COR-L47 (cell line): ENCODE measurements around the gene HS6ST2.
"Not testable (repeated sequence)": the region's sequence is repeated elsewhere in the genome, so short reads cannot be mapped to it uniquely, and the experiment has no call there.

ENCODE experiments used
- DNase-seq: peaks from one replicate; lab custom pipeline; 2025; lab: John Stamatoyannopoulos, UW

HS6ST2 gene

DNA sequence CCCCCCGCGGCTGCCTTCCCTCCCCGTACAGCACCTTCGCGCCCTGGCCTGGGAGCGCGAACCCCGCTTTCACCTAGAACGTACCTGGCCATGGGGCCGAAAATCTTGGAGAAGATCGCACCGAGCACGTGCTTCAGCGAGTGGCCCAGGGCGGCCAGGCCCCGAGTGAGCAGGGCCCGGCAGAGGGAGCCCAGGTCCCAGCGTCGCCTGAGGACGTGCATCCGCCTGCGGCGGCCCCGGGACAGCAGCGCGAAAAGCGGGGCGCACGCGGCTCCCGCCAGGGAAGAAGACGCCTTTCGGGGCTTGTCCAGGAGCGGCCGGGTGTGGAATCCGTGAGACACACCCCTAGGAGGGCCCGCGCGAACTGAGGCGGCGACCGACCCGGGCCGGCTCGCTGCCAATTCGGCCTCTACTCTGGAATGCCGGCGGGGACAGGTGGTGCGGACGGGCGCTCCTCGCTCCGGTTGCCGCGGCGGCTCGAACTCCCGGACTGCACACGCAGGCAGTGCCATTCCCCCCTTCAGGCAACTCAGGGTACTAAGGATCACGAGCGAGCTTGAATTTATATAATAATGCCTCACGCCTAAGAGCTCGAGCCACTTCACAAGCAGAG is at the start of gene HS6ST2:
HS6ST2 (minus strand) TSS at position 539 of the 613 bp plus-strand sequence.
- DNase-seq = no peak

DNA sequence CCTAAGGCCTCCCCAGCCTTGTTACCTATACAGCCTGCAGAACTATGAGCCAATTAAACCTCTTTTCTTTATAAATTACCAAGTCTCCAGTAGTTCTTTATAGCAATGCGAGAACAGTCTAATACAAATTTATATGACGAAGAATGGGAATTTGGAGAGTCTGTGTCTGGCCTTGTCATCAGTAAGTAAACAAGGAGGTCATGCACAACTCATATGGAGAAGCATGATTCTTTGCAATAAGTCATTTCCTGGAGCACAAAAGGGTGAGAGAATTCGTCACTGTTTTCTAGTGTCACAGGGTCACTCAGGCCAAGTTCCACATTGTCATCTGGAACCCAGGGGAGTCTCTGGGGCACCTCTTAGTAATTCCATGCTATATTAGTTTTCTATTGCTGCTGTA is 49.0 kb upstream of the HS6ST2 start:
- DNase-seq = no peak

GRCh38 chrX:133005616-133006015 is 47.2 kb upstream of the HS6ST2 start:
- no peak for DNase-seq

GRCh38 chrX:133005042-133005441 is 46.6 kb upstream of the HS6ST2 start:
- DNase-seq = no peak

GRCh38 chrX:132999209-132999608 is 40.8 kb upstream of the HS6ST2 start:
- no peak for DNase-seq

DNA sequence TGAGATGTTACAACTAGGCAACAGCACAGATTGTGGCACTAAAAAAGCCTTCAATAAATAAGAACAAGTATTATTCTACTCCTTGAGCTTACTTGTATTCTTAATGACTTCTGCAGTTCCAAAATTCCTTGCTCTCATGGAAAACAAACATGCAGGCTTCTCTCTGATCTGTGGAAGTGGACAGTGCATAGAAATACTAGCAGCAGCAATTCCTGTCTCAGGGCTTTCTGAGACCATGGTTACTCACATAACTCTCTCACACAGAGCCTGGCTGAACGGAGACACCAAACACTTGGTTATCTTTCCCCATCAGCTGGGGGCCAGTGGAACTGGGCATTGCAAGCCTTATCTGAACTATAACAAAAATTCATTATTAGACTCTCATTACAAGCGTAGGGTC is 32.4 kb upstream of the HS6ST2 start:
- DNase-seq = no peak

DNA sequence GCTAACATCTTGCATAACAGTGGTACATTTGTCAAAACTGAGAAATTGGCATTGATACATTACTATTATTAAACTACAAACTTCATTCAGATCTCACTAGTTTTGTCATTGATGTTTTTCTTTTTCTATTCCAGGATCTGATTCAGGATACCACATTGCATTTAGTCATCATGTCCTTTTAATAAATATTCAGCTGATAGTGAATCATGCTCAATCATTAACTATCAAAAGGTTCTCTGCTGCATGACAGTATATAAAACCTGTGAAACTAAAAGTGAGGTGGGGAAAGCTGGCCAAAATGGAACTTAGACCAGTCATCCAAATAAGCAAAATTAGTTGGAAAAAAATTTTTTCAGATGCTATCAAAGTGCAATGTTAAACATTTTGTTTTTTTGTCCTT is 28.1 kb upstream of the HS6ST2 start:
- no peak for DNase-seq

GRCh38 chrX:132984058-132984650 is 25.7 kb upstream of the HS6ST2 start:
- DNase-seq = no peak

DNA sequence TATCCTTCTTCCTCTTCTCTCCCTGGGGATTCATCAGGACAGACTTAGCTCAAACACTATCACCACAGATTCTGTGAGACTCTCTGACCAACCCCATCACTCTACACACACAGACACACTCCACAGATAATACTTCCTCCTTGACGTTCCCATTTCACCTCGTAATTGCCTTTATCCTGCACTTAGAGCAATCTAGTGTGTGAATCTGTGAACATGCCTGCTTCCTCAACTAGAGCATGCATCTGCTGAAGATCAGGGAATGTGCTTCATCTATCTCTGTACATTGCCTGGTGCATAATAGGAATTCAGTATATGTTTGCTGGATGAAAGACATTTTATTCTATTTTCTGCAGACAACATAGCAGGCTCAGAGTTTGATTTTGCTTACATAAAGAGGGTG is 25.1 kb upstream of the HS6ST2 start:
- no peak for DNase-seq

GRCh38 chrX:132980035-132980434 is 21.6 kb upstream of the HS6ST2 start:
- not testable (repeated sequence) for DNase-seq

- DNase-seq = no peak
Observed at GRCh38 chrX:132968296-132968949, 10.0 kb upstream of the HS6ST2 start.

DNA sequence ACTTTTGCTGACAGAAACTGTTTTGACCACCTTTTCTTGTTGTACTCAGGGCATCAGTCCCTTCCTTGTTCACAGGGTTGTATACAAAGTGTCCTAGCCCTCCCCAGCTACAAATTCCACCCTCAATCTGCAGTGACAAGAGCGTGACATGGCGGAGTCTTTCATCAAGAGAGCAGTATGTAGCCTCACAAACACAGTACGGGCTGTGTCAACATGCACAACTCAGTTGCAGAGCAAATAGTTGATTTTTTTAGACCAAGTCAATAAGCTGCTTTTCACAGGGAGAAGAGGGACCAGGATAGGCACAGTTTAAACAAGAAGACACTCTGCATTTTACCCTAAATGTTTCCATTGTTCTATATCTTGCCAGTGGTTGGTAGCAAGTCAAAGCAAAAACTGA is 8.6 kb upstream of the HS6ST2 start:
- no peak for DNase-seq

DNA sequence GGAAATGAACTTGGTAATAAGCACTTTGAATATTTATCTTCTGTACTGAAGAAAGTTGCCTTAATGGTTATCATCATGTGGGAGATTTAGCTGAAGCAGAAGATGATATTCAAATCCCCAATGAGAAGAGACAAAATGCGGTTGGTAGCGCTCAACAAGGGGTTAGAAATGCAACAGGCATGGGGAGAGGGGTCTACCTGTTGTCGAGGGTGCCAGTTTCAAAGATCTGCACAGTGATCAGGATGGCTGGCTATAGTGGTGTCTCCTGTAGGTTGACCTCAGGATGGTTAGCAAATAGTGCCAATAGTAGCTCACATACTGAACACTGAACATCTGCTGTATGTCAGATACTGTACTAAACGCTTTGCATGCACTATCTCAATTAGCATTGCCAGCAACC is 7.0 kb upstream of the HS6ST2 start:
- no peak for DNase-seq

GRCh38 chrX:132961511-132961910 is 3.1 kb upstream of the HS6ST2 start:
- DNase-seq = no peak

- no peak for DNase-seq
Observed at GRCh38 chrX:132957211-132958090, 978 bp downstream of the HS6ST2 start.

DNA sequence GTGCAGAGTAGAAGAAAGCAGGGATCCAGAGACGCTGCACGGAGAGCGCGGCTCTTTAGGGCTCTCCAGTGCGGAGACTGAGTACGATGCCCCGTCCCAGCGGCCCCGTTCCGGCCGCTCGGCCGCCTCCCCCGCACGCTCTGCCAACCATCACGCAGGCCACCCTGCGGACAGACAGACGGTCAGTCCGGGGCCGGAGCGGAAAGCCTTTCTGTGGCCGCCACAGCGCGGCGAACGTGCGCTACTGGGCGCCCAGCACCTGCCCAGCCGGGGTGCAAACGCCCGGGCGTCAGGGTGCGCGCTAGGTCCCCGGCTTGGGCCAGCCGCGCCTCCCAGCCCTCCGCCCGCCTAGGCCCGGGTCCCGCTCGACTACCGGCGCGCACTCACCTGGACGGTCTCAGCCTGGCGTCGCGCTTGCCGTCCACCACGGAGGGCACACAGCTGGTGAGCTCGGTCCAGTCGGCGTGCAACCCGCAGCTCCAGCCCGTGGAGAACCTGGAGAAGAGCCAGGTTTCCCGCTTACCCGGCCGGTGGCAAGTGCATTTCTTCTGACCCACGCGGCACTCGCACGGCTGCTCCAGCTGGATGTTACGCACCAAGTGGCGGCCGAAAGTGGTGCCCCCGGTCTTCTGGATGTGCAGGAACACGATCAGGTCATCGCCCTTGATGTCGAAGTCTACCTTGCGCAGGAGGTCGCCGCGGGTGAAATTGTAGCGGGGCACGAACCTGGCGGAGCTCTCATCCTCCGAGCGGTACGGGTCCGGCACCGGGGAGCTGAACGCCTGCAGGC is 1.8 kb downstream of the HS6ST2 start:
- DNase-seq = no peak

DNA sequence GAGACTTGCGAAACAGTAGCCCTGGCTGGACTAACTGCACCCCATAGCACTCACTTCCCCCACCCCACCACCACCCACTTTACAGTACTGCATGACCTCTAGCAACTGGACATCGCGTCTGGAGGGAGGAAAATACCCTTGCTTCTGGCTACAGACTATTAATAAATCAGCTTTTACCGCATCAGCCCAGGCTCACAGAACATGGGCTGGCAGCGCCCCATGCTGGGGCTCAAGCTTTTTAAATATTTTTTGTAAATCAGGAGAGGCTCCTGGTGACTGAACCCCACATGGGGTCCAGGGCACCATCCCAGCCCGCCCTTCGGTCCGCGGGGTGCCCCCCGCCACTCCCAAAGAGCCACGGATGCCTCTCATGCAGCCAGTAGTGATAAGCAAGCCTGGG is 2.7 kb downstream of the HS6ST2 start:
- no peak for DNase-seq

DNA sequence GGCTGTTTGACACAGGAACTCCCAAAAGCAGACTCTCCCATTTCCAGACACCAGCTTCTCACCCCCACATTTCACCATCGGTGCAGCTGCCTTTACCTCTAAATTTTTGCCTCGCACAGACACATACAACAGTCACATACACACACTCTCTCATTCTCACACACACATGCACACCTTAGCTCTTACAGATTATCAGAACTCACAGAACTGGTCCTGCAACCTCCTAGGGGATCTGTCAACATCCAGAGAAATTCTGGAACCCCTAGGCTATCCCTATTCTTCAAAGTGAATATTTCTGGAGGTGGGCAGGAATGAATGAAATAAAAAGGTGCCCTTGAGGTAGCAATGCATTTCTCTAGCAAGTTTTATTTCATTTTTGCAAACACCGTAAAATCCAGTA is 4.1 kb downstream of the HS6ST2 start:
- DNase-seq = no peak

GRCh38 chrX:132953354-132953753 is 5.1 kb downstream of the HS6ST2 start:
- no peak for DNase-seq

GRCh38 chrX:132948648-132949260 is 9.7 kb downstream of the HS6ST2 start:
- no peak for DNase-seq

- DNase-seq = not testable (repeated sequence)
Observed at GRCh38 chrX:132945055-132945599, 13.3 kb downstream of the HS6ST2 start.
